OCI-LY7 (cell line): ENCODE data around the gene KRT3. TPM values are rescaled to one million over a fixed set of nuclear protein-coding genes. Genes with fewer than 3 reads are reported as not detected.

ENCODE experiments used
- BruUV-seq: library from RNA; stranded (reverse); fragments of 400-500 nt; replicated peaks from 2 replicates; lab custom pipeline; 2021; lab: Mats Ljungman, UMichigan
- CTCF ChIA-PET: fragments of 300-600 bp; sonication (Branson Sonifier 250); formaldehyde crosslinking; loops from one replicate; lab custom pipeline; 2022; ENCODE audit warnings: antibody characterized with exemption; ENCODE audit not compliant: unreplicated experiment; lab: Charles Lee
- POLR2A ChIA-PET: fragments of 300-600 bp; sonication (Branson Sonifier 250); formaldehyde crosslinking; loops from one replicate; lab custom pipeline; 2022; ENCODE audit warnings: antibody characterized with exemption; lab: Charles Lee
- DNase-seq: peaks from one replicate; pipeline ENCODE4 v3.0.0-alpha.2; 2015; ENCODE audit warnings: low spot score
- H2AFZ ChIP-seq: fragments of 200-600 bp; sonication (generic), shearing (Covaris generic); 2 replicates; pipeline ENCODE4 v1.6.1; 2014; ENCODE audit warnings: mild to moderate bottlenecking, antibody characterized with exemption, low read length, moderate library complexity
- H3K27ac ChIP-seq: fragments of 200-600 bp; sonication (generic); 2 replicates; pipeline ENCODE4 v1.5.1; 2014; ENCODE audit warnings: mixed run types, low read depth, mild to moderate bottlenecking, moderate library complexity, low read length, inconsistent platforms; ENCODE audit not compliant: poor library complexity, severe bottlenecking
- H3K36me3 ChIP-seq: fragments of 200-600 bp; sonication (generic); 2 replicates; pipeline ENCODE4 v1.6.1; 2014; ENCODE audit warnings: mild to moderate bottlenecking, antibody characterized with exemption, low read length, moderate library complexity, mixed read lengths; ENCODE audit not compliant: insufficient read depth
- H3K4me1 ChIP-seq: fragments of 200-600 bp; sonication (generic); 2 replicates; pipeline ENCODE4 v1.5.1; 2014; ENCODE audit warnings: mild to moderate bottlenecking, low read length; ENCODE audit not compliant: insufficient read depth, poor library complexity, severe bottlenecking
- H3K4me2 ChIP-seq: fragments of 200-600 bp; sonication (generic); 2 replicates; pipeline ENCODE4 v1.6.1; 2014; ENCODE audit warnings: mild to moderate bottlenecking, low read length
- H3K4me3 ChIP-seq: fragments of 200-600 bp; sonication (generic); 2 replicates; pipeline ENCODE4 v1.5.1; 2014; ENCODE audit warnings: mild to moderate bottlenecking, low read depth, low read length; ENCODE audit not compliant: poor library complexity, severe bottlenecking
- H3K79me2 ChIP-seq: fragments of 200-600 bp; sonication (generic); 2 replicates; pipeline ENCODE4 v1.6.1; 2016; ENCODE audit warnings: low read depth, mild to moderate bottlenecking, low read length, moderate library complexity, mixed read lengths; ENCODE audit not compliant: insufficient read depth
- H3K9me2 ChIP-seq: fragments of 200-600 bp; sonication (generic); 2 replicates; pipeline ENCODE4 v1.6.1; 2016; ENCODE audit warnings: mild to moderate bottlenecking, low read length, mixed read lengths; ENCODE audit not compliant: insufficient read depth
- H3K9me3 ChIP-seq: fragments of 200-600 bp; sonication (generic); 2 replicates; pipeline ENCODE4 v1.6.1; 2014; ENCODE audit warnings: mild to moderate bottlenecking, mixed run types, low read length, mixed read lengths
- H4K20me1 ChIP-seq: fragments of 200-600 bp; sonication (generic); 2 replicates; pipeline ENCODE4 v1.6.1; 2014; ENCODE audit warnings: mild to moderate bottlenecking, antibody characterized with exemption, low read length, moderate library complexity, mixed read lengths; ENCODE audit not compliant: insufficient read depth
- CTCF ChIP-seq: fragments of 200-600 bp; sonication (generic); conservative IDR thresholded peaks from 2 replicates; pipeline ENCODE4 v1.5.1; 2014; ENCODE audit warnings: mild to moderate bottlenecking, antibody characterized with exemption, low read length, moderate library complexity, mixed read lengths
- EZH2phosphoT487 ChIP-seq: fragments of 200-600 bp; sonication (generic); IDR thresholded peaks from 2 replicates; pipeline ENCODE4 v1.6.1; 2018; ENCODE audit warnings: low read depth, borderline replicate concordance, mild to moderate bottlenecking, mixed run types, antibody characterized with exemption, low read length, moderate library complexity, mixed read lengths
- intact Hi-C: fragments of 100-400 bp; cut with micrococcal nuclease; formaldehyde crosslinking; loops from one replicate; pipeline ENCODE4 v1.10.0; 2022; ENCODE audit not compliant: unreplicated experiment
- total RNA-seq, 2 experiments: library from RNA; depleted of rRNA in 1 of 2; stranded (reverse); fragments of >200 nt in 1 of 2; shearing (Covaris generic) in 1 of 2; gene quantifications; 2 replicates each; pipeline ENCODE4 v1.2.3, GENCODE V29; 2014 to 2022

The KRT3 gene
- total RNA-seq, 2 experiments from 2014 or later: not detected

- H3K27ac ChIP-seq: no peak overlapping the region
- H3K4me2 ChIP-seq: no peak overlapping the region
- DNase-seq: no peak
- H3K36me3 ChIP-seq: no peaks in the 10 kb centered on the region
- no peak overlapping the region for H2AFZ ChIP-seq
- intact Hi-C loops: no loop called here
- no peaks in the 10 kb centered on the region for H3K79me2 ChIP-seq
- TF ChIP-seq CTCF (no peak), EZH2phosphoT487 (no peak)
- no peaks in the 10 kb centered on the region for H4K20me1 ChIP-seq
- CTCF ChIA-PET: no interaction called here
- no peaks in the 10 kb centered on the region for H3K9me2 ChIP-seq
- no peaks in the 10 kb centered on the region for H3K4me1 ChIP-seq
- no TSS peak for BruUV-seq
- POLR2A ChIA-PET: no interaction called here
- no peaks in the 10 kb centered on the region for H3K9me3 ChIP-seq
- no peak overlapping the region for H3K4me3 ChIP-seq
Observed at GRCh38 chr12:52815161-52815560, 19.2 kb upstream of the KRT3 start.

GRCh38 chr12:52814710-52815155 lies 18.8 kb upstream of the KRT3 start:
- TF ChIP-seq CTCF (no peak), EZH2phosphoT487 (no peak)
- BruUV-seq: no TSS peak
- DNase-seq: no peak
- H3K27ac ChIP-seq: no peak overlapping the region
- H2AFZ ChIP-seq: no peak overlapping the region
- CTCF ChIA-PET: no interaction called here
- H3K4me1 ChIP-seq: no peaks in the 10 kb centered on the region
- no peaks in the 10 kb centered on the region for H3K79me2 ChIP-seq
- POLR2A ChIA-PET: no interaction called here
- no peaks in the 10 kb centered on the region for H4K20me1 ChIP-seq
- no peak overlapping the region for H3K4me3 ChIP-seq
- H3K4me2 ChIP-seq: no peak overlapping the region
- intact Hi-C loops: no loop called here
- no peaks in the 10 kb centered on the region for H3K9me3 ChIP-seq
- H3K36me3 ChIP-seq: no peaks in the 10 kb centered on the region
- no peaks in the 10 kb centered on the region for H3K9me2 ChIP-seq

DNA sequence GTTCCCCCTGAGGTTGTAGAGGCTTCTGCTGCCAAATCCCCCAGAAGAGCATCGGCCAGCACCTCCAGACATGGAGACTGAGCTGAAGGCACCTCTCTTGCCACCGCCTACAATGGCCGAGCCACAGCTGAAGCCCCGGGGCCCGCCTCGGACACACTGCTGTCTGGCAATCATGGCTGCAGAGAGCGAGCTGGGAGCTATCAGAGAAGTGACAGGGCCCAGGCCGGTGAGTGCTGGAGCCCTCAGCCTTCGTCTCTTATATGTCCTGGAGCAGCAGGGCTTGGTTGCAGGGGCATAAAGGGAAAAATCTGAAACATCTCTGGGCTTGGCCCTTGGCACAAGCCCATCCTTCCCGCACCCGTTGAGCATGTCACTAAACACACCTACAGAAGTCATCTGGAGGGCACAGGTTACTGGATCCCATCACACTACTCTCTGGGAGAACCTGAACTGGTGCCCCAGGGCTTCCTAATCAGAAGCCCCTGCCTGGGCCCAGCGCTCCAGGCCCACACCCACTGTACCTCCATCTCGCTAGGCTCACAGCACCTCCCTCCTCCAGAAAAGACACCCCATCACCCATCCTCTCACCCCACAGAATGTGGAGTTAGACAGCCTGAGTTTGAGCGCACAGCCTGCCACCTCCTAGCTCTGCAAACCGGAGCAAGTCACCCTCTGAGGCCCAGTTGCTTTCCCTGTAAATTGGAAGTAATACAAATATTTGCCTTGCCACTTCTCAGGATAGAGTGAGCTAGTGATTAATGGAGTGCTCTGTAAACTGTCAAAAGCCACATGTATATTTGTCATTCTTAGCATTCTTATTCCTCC lies 18.2 kb upstream of the KRT3 start, which contains the start of gene KRT4:
Gene KRT4 (minus strand): TSS at position 232 of the 825 bp plus-strand sequence. CDS start 58 bp downstream, at position 174.
- no peaks in the 10 kb centered on the region for H3K79me2 ChIP-seq
- TF ChIP-seq EZH2phosphoT487 (no peak), CTCF (no peak)
- ChIA-PET CTCF (no interaction called here), POLR2A (no interaction called here)
- no peak for DNase-seq
- intact Hi-C loops: no loop called here
- H3K4me2 ChIP-seq: no peak within 1 kb of the TSS
- no peaks in the 10 kb centered on the region for H3K4me1 ChIP-seq
- no TSS peak for BruUV-seq
- H2AFZ ChIP-seq: no peak within 1 kb of the TSS
- no peak within 1 kb of the TSS for H3K4me3 ChIP-seq
- H3K36me3 ChIP-seq: no peaks in the 10 kb centered on the region
- H4K20me1 ChIP-seq: no peaks in the 10 kb centered on the region
- H3K9me3 ChIP-seq: no peaks in the 10 kb centered on the region
- H3K9me2 ChIP-seq: no peaks in the 10 kb centered on the region
- H3K27ac ChIP-seq: no peak within 1 kb of the TSS
